GM12878 (cell line): ENCODE data around the gene PRPF4. TPM values are rescaled to one million over a fixed set of nuclear protein-coding genes. Genes with fewer than 3 reads are reported as not detected.

Experiments
- ATAC-seq: fragments of 200-7000 bp; cut with Tn5 transposase; 3 replicates; pipeline ENCODE4 v1.9.1; 2020; ENCODE audit warnings: mild to moderate bottlenecking, moderate library complexity
- BruUV-seq: library from RNA; stranded (reverse); fragments of 400-500 nt; replicated peaks from 2 replicates; lab custom pipeline; 2021; lab: Mats Ljungman, UMichigan
- CTCF ChIA-PET: fragments of 300-600 bp; sonication (Branson Sonifier 250); formaldehyde crosslinking; extraction: SDS; loops from one replicate; lab custom pipeline; 2021; ENCODE audit warnings: inconsistent platforms; lab: Yijun Ruan, JAX
- POLR2A ChIA-PET: fragments of 350-600 bp; formaldehyde crosslinking; extraction: SDS; loops from one replicate; lab custom pipeline; 2021; ENCODE audit warnings: inconsistent platforms; lab: Charles Lee
- RAD21 ChIA-PET: fragments of 300-600 bp; sonication (Branson Sonifier 250); formaldehyde crosslinking; loops from one replicate; lab custom pipeline; 2023; ENCODE audit warnings: antibody characterized with exemption; ENCODE audit not compliant: unreplicated experiment; lab: Charles Lee
- SMC1A ChIA-PET: fragments of 300-600 bp; sonication (Branson Sonifier 250); formaldehyde crosslinking; loops from one replicate; lab custom pipeline; 2023; ENCODE audit not compliant: unreplicated experiment, uncharacterized antibody; lab: Charles Lee
- DNase-seq: peaks from one replicate; pipeline ENCODE4 v3.0.0-alpha.2; 2011; ENCODE audit warnings: low read depth, low spot score
- FAIRE-seq: peaks from 3 replicates; lab custom pipeline; 2011; peaks lifted over from hg19 to GRCh38; lab: Jason Lieb, UNC
- H2AFZ ChIP-seq: 2 replicates; pipeline ENCODE4 v1.6.0; 2011; ENCODE audit warnings: low read depth, low read length, control low read depth; ENCODE audit not compliant: control insufficient read depth
- H3K27ac ChIP-seq: 2 replicates; pipeline ENCODE4 v1.5.1; 2011; ENCODE audit warnings: control low read depth; ENCODE audit not compliant: control insufficient read depth, insufficient read depth
- H3K27me3 ChIP-seq, 2 experiments: replicated peaks in 1 of 2; 2 replicates each; pipeline versions ENCODE4 v1.6.0 to v1.6.1; 2011; ENCODE audit warnings: low read length in 1 of 2; ENCODE audit not compliant: control insufficient read depth in 2 of 2, insufficient read depth in 2 of 2
- H3K36me3 ChIP-seq, 2 experiments: 2 replicates each; pipeline ENCODE4 v1.5.1; 2011; ENCODE audit warnings: low read length in 1 of 2; ENCODE audit not compliant: control insufficient read depth in 2 of 2, insufficient read depth in 2 of 2
- H3K4me1 ChIP-seq: 2 replicates; pipeline ENCODE4 v1.6.1; 2011; ENCODE audit warnings: mild to moderate bottlenecking, low read length, moderate library complexity, mixed read lengths; ENCODE audit not compliant: control insufficient read depth, insufficient read depth
- H3K4me2 ChIP-seq: 2 replicates; pipeline ENCODE4 v1.6.0; 2011; ENCODE audit warnings: control low read depth; ENCODE audit not compliant: control insufficient read depth, insufficient read depth
- H3K4me3 ChIP-seq: fragments of 200-600 bp; sonication (generic); 2 replicates; pipeline ENCODE4 v1.5.1; 2016
- H3K79me2 ChIP-seq: 2 replicates; pipeline ENCODE4 v1.6.0; 2011; ENCODE audit warnings: low read length; ENCODE audit not compliant: control insufficient read depth, insufficient read depth
- H3K9ac ChIP-seq: 2 replicates; pipeline ENCODE4 v1.8.0; 2011; ENCODE audit warnings: low read length, control low read depth, mixed read lengths; ENCODE audit not compliant: control insufficient read depth, insufficient read depth
- H3K9me3 ChIP-seq: replicated peaks from 3 replicates; pipeline ENCODE4 v1.5.1; 2011; ENCODE audit warnings: mild to moderate bottlenecking, low read length; ENCODE audit not compliant: control insufficient read depth, insufficient read depth
- H4K20me1 ChIP-seq: 2 replicates; pipeline ENCODE4 v1.6.0; 2011; ENCODE audit not compliant: control insufficient read depth, insufficient read depth
- CBFB ChIP-seq: IDR thresholded peaks from 2 replicates; pipeline ENCODE4 v1.6.1; 2016; ENCODE audit warnings: antibody characterized with exemption, low read depth
- IKZF2 ChIP-seq, 2 experiments: fragments of 450-650 bp; IDR thresholded peaks; 2 replicates each; pipeline ENCODE4 v1.6.1; 2017; ENCODE audit warnings: mild to moderate bottlenecking in 2 of 2, moderate library complexity in 2 of 2
- MTA2 ChIP-seq: fragments of 450-650 bp; IDR thresholded peaks from 2 replicates; pipeline ENCODE4 v1.6.1; 2016; ENCODE audit warnings: low read depth, mild to moderate bottlenecking, moderate library complexity
- SPI1 ChIP-seq: IDR thresholded peaks from 2 replicates; pipeline ENCODE4 v1.6.1; 2011; ENCODE audit warnings: low read depth, mild to moderate bottlenecking, low read length, moderate library complexity, borderline replicate concordance; ENCODE audit not compliant: insufficient read depth
- WGBS: methylation state at CpG from one replicate; pipeline ENCODE4 v1.1.6; 2016; ENCODE audit warnings: low lambda C conversion rate; ENCODE audit not compliant: insufficient replicate concordance, insufficient coverage; ENCODE audit errors: missing lambda C conversion rate; 5-methylcytosine and 5-hydroxymethylcytosine counted together
- in situ Hi-C: fragments of 300-500 bp; cut with MboI; formaldehyde crosslinking; loops from 9 replicates; pipeline ENCODE4 v1.14.3; 2018; ENCODE audit warnings: mixed read lengths
- intact Hi-C: fragments of 100-400 bp; cut with micrococcal nuclease; formaldehyde crosslinking; loops from one replicate; pipeline ENCODE4 v1.14.2; 2022; ENCODE audit not compliant: unreplicated experiment
- polyA plus RNA-seq, 11 experiments: library from polyadenylated mRNA; depleted of rRNA in 4 of 11; unstranded in 6 of 11; stranded (reverse) in 5 of 11; fragments of >200 nt; fragmentation: Nextera tagmentation in 4 of 11; fragmentation: Illumina TruSeq in 1 of 11; extraction: Ambion mirVana in 4 of 11; extraction: Trizol in 1 of 11; gene quantifications; 1 replicate in 1 of 11; 2 replicates in 10 of 11; pipeline versions ENCODE4 v1.2.1 to v1.2.3, GENCODE V29; 2011 to 2016; ENCODE audit warnings: inconsistent platforms in 2 of 11, missing spikeins in 2 of 11, low read depth in 1 of 11
- total RNA-seq, 4 experiments: library from RNA; depleted of rRNA in 3 of 4; stranded (reverse); fragments of >200 nt in 3 of 4; fragmentation: Illumina TruSeq in 1 of 4; extraction: Trizol in 1 of 4; gene quantifications; 2 replicates each; pipeline versions ENCODE4 v1.2.1 to v1.2.3, GENCODE V29; 2013 to 2021
- TF ChIP-seq, protein P1 (sequence below): fragments of 450-650 bp; IDR thresholded peaks from 2 replicates; pipeline ENCODE4 v1.6.1; 2018; ENCODE audit warnings: mild to moderate bottlenecking, low read depth, moderate library complexity; ENCODE audit not compliant: partially characterized antibody

The PRPF4 gene
- total and polyA plus RNA-seq, 10 of the 15 experiments (the other 5 are each of a cell fraction or from before 2014, with no cell fraction given): 23.0 to 48.1 (median 39.2) TPM

DNA sequence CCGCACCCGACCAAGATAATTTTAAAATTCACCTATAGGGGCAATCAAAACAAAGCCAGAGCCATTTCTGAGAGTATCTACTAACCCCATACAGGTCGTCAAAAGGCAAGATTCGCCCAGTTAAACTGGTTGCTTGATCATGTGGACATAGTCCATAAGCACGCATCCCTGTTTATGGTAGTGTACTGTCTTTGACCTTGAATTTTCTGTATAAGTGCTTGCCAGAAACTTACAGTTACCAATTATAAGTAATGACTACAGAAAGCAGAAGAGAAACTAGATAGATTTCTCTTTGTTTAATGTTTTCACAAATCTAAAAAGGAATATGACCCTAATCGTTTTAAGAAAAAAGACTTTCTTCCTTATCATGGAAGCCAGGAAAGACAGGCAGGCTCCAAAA, 28.5 kb upstream of the PRPF4 start:
- intact Hi-C loops: no loop called here
- Histone ChIP-seq H4K20me1 (no peaks in the 10 kb centered on the region), H3K79me2 (no peaks in the 10 kb centered on the region; the same call in none of the 2 replicates), H3K4me3 (no peak overlapping the region), H3K27ac (no peak overlapping the region), H3K27me3 (no peaks in the 10 kb centered on the region), H3K9me3 (no peaks in the 10 kb centered on the region), H3K4me1 (peaks cover 16% of the 10 kb centered on the region), H3K9ac (no peak overlapping the region), H2AFZ (no peak overlapping the region), H3K36me3 (no peaks in the 10 kb centered on the region), H3K4me2 (no peak overlapping the region)
- peak; percentile 58 for ATAC-seq
- ChIA-PET POLR2A (no interaction called here), SMC1A (interaction anchor here (1.6 kb wide), 1 partner anchor 27 kb away, joined by 7 read pairs; no protein-coding TSS in a partner anchor), CTCF (interaction anchor here (1.3 to 2.2 kb wide), 2 partner anchors 12 to 28 kb away, joined by 3 to 7 read pairs; partner anchors contain the start of genes CDC26 and PRPF4), RAD21 (interaction anchor here (1.6 kb wide), 1 partner anchor 26 kb away, joined by 5 read pairs; the partner anchor contains the start of genes FKBP15 and SLC31A1)
- DNase-seq: no peak
- FAIRE-seq: peak; percentile 35
- in situ Hi-C loops: no loop called here
- 62% methylated on average over 6 of the region's 6 CpGs for WGBS
- TF ChIP-seq CBFB: no peak
- TF ChIP-seq, protein P1, sequence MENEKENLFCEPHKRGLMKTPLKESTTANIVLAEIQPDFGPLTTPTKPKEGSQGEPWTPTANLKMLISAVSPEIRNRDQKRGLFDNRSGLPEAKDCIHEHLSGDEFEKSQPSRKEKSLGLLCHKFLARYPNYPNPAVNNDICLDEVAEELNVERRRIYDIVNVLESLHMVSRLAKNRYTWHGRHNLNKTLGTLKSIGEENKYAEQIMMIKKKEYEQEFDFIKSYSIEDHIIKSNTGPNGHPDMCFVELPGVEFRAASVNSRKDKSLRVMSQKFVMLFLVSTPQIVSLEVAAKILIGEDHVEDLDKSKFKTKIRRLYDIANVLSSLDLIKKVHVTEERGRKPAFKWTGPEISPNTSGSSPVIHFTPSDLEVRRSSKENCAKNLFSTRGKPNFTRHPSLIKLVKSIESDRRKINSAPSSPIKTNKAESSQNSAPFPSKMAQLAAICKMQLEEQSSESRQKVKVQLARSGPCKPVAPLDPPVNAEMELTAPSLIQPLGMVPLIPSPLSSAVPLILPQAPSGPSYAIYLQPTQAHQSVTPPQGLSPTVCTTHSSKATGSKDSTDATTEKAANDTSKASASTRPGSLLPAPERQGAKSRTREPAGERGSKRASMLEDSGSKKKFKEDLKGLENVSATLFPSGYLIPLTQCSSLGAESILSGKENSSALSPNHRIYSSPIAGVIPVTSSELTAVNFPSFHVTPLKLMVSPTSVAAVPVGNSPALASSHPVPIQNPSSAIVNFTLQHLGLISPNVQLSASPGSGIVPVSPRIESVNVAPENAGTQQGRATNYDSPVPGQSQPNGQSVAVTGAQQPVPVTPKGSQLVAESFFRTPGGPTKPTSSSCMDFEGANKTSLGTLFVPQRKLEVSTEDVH: no peak
- TF ChIP-seq MTA2: peak; percentile 68
- TF ChIP-seq IKZF2 (IDR thresholded peaks at IDR 0.05): peak in 1 of 2 experiments; percentile 11; a peak in 1 of 4 replicates
- TF ChIP-seq SPI1: peak; percentile 56; the same call in 1 of the 2 replicates
- no TSS peak for BruUV-seq
